Upper lobe of right lung (tissue), 1 donor: Measurements from ENCODE around the gene AMDHD1. TPM values are rescaled to one million over a fixed set of nuclear protein-coding genes. Genes with fewer than 3 reads are reported as not detected.
"Not testable (repeated sequence)": the region's sequence is repeated elsewhere in the genome, so short reads cannot be mapped to it uniquely, and the experiment has no call there.

ENCODE experiments used
- ATAC-seq: fragments of 200-7000 bp; cut with Tn5 transposase; one replicate; pipeline ENCODE4 v1.9.1; 2020; ENCODE audit warnings: mild to moderate bottlenecking, moderate library complexity
- DNase-seq: peaks from one replicate; pipeline ENCODE4 v3.0.0-alpha.2; 2020
- H3K27ac ChIP-seq: fragments of 200-600 bp; one replicate; pipeline ENCODE4 v1.8.0; 2022
- H3K27me3 ChIP-seq: fragments of 200-600 bp; one replicate; pipeline ENCODE4 v1.8.0; 2022; ENCODE audit warnings: mild to moderate bottlenecking
- H3K36me3 ChIP-seq: fragments of 200-600 bp; one replicate; pipeline ENCODE4 v1.8.0; 2022
- H3K4me1 ChIP-seq: fragments of 200-600 bp; one replicate; pipeline ENCODE4 v1.8.0; 2022
- H3K4me3 ChIP-seq: fragments of 200-600 bp; one replicate; pipeline ENCODE4 v1.8.0; 2022; ENCODE audit warnings: mild to moderate bottlenecking
- H3K9me3 ChIP-seq: fragments of 200-600 bp; one replicate; pipeline ENCODE4 v1.8.0; 2022
- CTCF ChIP-seq: fragments of 200-600 bp; IDR thresholded peaks from one replicate; pipeline ENCODE4 v1.8.0; 2022; ENCODE audit warnings: antibody characterized with exemption
- intact Hi-C: fragments of 100-400 bp; cut with DNase I; formaldehyde crosslinking; loops from one replicate; pipeline ENCODE4 v1.11.0; 2022
- total RNA-seq: library from RNA; stranded (reverse); fragmentation: NEBNext Ultra II Directional; extraction: Animal tissue kit (Norgen Biotek cat#: 25700); gene quantifications from one replicate; pipeline ENCODE4 v1.2.1, GENCODE V29; 2021
- donor health status: DM: no; HTN: yes; CAD: no; lungs with severe emphysema.

Gene AMDHD1
- total RNA-seq, 1 donor from 2014 or later: 1.4 TPM

- intact Hi-C loops: no loop called here
- H3K9me3 ChIP-seq: no peaks in the 10 kb centered on the region
- H3K36me3 ChIP-seq: no peaks in the 10 kb centered on the region
- no peak for DNase-seq
- no peak overlapping the region for H3K27ac ChIP-seq
- no peak overlapping the region for H3K4me3 ChIP-seq
- TF ChIP-seq CTCF: no peak
- H3K4me1 ChIP-seq: no peaks in the 10 kb centered on the region
- ATAC-seq: no peak
- H3K27me3 ChIP-seq: no peaks in the 10 kb centered on the region
These were observed 23.2 kb downstream of the AMDHD1 start for GRCh38 chr12:95966287-95966870.

GRCh38 chr12:95967301-95967700 is 24.2 kb downstream of the AMDHD1 start:
- no peak for ATAC-seq
- Histone ChIP-seq H3K9me3 (no peaks in the 10 kb centered on the region), H3K4me1 (no peaks in the 10 kb centered on the region), H3K4me3 (no peak overlapping the region), H3K27ac (no peak overlapping the region), H3K27me3 (no peaks in the 10 kb centered on the region), H3K36me3 (no peaks in the 10 kb centered on the region)
- TF ChIP-seq CTCF: no peak
- DNase-seq: no peak
- intact Hi-C loops: no loop called here

- DNase-seq, H3K27me3 ChIP-seq, H3K27ac ChIP-seq, H3K4me1 ChIP-seq, ATAC-seq, intact Hi-C loops, H3K4me3 ChIP-seq, H3K36me3 ChIP-seq, H3K9me3 ChIP-seq: not testable (repeated sequence)
These were observed 26.0 kb downstream of the AMDHD1 start for GRCh38 chr12:95969116-95969515.

GRCh38 chr12:95970905-95971304 is 27.8 kb downstream of the AMDHD1 start:
- ATAC-seq (no peak), DNase-seq (no peak)
- Histone ChIP-seq H3K4me3 (no peak overlapping the region), H3K4me1 (no peaks in the 10 kb centered on the region), H3K27ac (no peak overlapping the region), H3K36me3 (no peaks in the 10 kb centered on the region), H3K27me3 (no peaks in the 10 kb centered on the region), H3K9me3 (no peaks in the 10 kb centered on the region)
- intact Hi-C loops: no loop called here
- no peak for TF ChIP-seq CTCF

GRCh38 chr12:95972832-95973456 is 29.8 kb downstream of the AMDHD1 start:
- H3K4me3 ChIP-seq: no peak overlapping the region
- ATAC-seq (no peak), DNase-seq (no peak)
- H3K27me3 ChIP-seq: no peaks in the 10 kb centered on the region
- intact Hi-C loops: no loop called here
- no peaks in the 10 kb centered on the region for H3K4me1 ChIP-seq
- H3K36me3 ChIP-seq: no peaks in the 10 kb centered on the region
- no peak overlapping the region for H3K27ac ChIP-seq
- TF ChIP-seq CTCF: no peak
- no peaks in the 10 kb centered on the region for H3K9me3 ChIP-seq

GRCh38 chr12:95974358-95974757 is 31.2 kb downstream of the AMDHD1 start:
- Histone ChIP-seq H3K27ac (no peak overlapping the region), H3K4me3 (no peak overlapping the region), H3K4me1 (no peaks in the 10 kb centered on the region), H3K9me3 (no peaks in the 10 kb centered on the region), H3K36me3 (no peaks in the 10 kb centered on the region), H3K27me3 (no peaks in the 10 kb centered on the region)
- ATAC-seq (no peak), DNase-seq (no peak)
- TF ChIP-seq CTCF: no peak
- intact Hi-C loops: no loop called here
